ENCODE measurements around the gene EHHADH. TPM values are rescaled to one million over a fixed set of nuclear protein-coding genes. Genes with fewer than 3 reads are reported as not detected.
"Not testable (repeated sequence)": the region's sequence is repeated elsewhere in the genome, so short reads cannot be mapped to it uniquely, and the experiment has no call there.

The EHHADH gene
- total RNA-seq (1 to 10 TPM; 5.4 TPM), polyA plus RNA-seq (1 to 10 TPM; 1.0 to 2.5 (median 1.8) TPM), total RNA-seq (1.8 to 6.2 (median 3.3) reads per million in 6 experiments)

DNA sequence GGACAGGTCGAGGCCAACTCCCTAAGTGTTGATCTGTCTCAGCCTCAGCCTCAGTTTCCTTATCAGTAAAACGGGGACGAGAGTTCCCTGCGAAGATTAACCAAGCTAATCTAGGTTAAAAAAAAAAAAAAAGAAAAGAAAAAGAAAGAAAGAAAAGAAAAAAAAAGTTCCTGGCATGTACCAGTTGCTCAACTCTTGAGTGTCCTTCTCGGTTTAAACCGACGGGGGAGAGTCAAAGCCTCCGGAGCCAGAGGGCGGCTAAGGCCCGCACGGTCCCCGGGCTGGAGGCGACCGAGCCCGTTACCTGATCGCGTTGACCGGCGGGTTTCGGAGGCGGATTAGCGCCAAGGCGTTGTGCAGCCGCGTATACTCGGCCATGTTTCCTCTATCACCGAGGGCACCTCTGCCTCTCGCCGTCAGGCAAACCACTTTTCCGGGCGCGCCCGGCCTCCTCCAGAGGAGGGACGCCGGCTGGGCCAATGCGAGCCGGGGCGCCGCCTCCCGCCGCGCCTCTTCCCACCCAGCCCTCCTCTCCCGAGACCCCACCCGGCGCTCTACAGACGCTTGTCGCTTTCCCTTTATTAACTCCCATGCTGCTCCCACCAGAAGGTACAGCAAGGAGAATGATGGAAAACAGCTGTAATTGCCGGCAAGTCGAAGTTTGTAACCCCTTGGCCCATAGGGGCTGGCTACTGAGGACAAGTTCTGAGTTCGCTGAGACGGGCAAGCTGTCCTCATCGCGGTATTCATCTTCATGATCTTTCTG lies at the start of gene EHHADH:
EHHADH (minus strand) TSS at position 405 of the 766 bp plus-strand sequence; CDS start at position 378, 27 bp downstream.
- H3K27ac Mint-ChIP-seq: peak within 1 kb of the TSS; percentile 51 to 90 (median 82)
- peak within 1 kb of the TSS; percentile 77 to 90 (median 81) for H3K4me3 Mint-ChIP-seq
- DNase-seq (peak; percentile 24 to 72 (median 50)), ATAC-seq (peak; percentile 96 to 98)
- peaks cover 0 to 5% (median 1%) of the 10 kb centered on the region in 4 donors for H3K4me1 Mint-ChIP-seq
- H3K9me3 Mint-ChIP-seq: peaks cover 0 to 27% (median 11%) of the 10 kb centered on the region in 9 donors
- H3K27me3 Mint-ChIP-seq: peaks cover 0 to 8% (median 0%) of the 10 kb centered on the region in 5 donors
- peaks cover 0 to 2% (median 0%) of the 10 kb centered on the region in 3 donors for H3K36me3 Mint-ChIP-seq
- POLR2A ChIA-PET: interaction anchor here (0.6 kb wide), 1 partner anchor 28 kb away, joined by 4 read pairs; no protein-coding TSS in a partner anchor

DNA sequence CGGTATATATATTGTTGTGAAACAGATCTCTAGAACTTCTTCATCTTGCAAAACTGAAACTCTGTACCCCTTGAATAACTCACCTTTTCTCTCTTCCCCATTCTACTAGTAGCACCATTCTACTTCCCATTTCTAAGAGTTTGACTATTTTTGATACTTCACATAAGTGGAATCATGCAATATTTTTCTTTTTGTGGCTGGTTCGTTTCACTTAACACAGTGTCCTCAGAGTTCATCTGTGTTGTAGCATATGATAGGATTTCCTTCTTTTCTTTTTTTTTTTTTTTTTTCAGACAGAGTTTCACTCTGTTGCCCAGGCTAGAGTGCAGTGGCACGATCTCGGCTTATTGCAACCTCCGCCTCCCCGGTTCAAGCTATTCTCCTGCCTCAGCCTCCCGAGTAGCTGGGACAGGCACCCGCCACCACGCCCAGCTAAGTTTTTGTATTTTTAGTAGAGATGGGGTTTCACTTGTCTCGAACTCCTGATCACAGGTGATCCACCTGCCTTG lies 46.1 kb upstream of the EHHADH start:
- peaks cover 0 to 11% (median 6%) of the 10 kb centered on the region in 3 donors for H3K36me3 Mint-ChIP-seq
- H3K4me1 Mint-ChIP-seq, H3K9me3 Mint-ChIP-seq, ATAC-seq, H3K27me3 Mint-ChIP-seq, DNase-seq, POLR2A ChIA-PET, H3K4me3 Mint-ChIP-seq, H3K27ac Mint-ChIP-seq: not testable (repeated sequence)

- H3K4me1 Mint-ChIP-seq: peaks cover 0 to 9% (median 0%) of the 10 kb centered on the region in 4 donors
- DNase-seq (no peak), ATAC-seq (no peak)
- H3K9me3 Mint-ChIP-seq: no peaks in the 10 kb centered on the region
- no peak overlapping the region for H3K4me3 Mint-ChIP-seq
- H3K36me3 Mint-ChIP-seq: peaks cover 0 to 13% (median 5%) of the 10 kb centered on the region in 3 donors
- H3K27ac Mint-ChIP-seq: no peak overlapping the region
- POLR2A ChIA-PET: no interaction called here
- H3K27me3 Mint-ChIP-seq: no peaks in the 10 kb centered on the region
Measured at GRCh38 chr3:185297867-185298266, 44.0 kb upstream of the EHHADH start.

- Mint-ChIP-seq H3K9me3 (no peaks in the 10 kb centered on the region), H3K4me3 (no peak overlapping the region), H3K4me1 (no peaks in the 10 kb centered on the region), H3K27ac (no peak overlapping the region), H3K27me3 (no peaks in the 10 kb centered on the region), H3K36me3 (peaks cover 0 to 36% (median 7%) of the 10 kb centered on the region in 3 donors)
- ATAC-seq (no peak), DNase-seq (no peak)
- POLR2A ChIA-PET: interaction anchor here (0.6 kb wide), 1 partner anchor 15 kb away, joined by 3 read pairs; no protein-coding TSS in a partner anchor
Measured at GRCh38 chr3:185292238-185292637, 38.4 kb upstream of the EHHADH start.

GRCh38 chr3:185290266-185290665 lies 36.4 kb upstream of the EHHADH start:
- no peaks in the 10 kb centered on the region for H3K9me3 Mint-ChIP-seq
- H3K27me3 Mint-ChIP-seq: no peaks in the 10 kb centered on the region
- no peaks in the 10 kb centered on the region for H3K4me1 Mint-ChIP-seq

GRCh38 chr3:185283374-185283935 lies 29.6 kb upstream of the EHHADH start:
- Mint-ChIP-seq H3K4me3 (peak overlapping the region; percentile 90 to 99 (median 97)), H3K27me3 (peaks cover 10 to 26% (median 20%) of the 10 kb centered on the region in 5 donors), H3K9me3 (peaks cover 0 to 7% (median 5%) of the 10 kb centered on the region in 9 donors), H3K36me3 (peaks cover 0 to 16% (median 12%) of the 10 kb centered on the region in 3 donors), H3K27ac (peak overlapping the region; percentile 85 to 98 (median 96)), H3K4me1 (peaks cover 15 to 24% (median 21%) of the 10 kb centered on the region in 4 donors)
- DNase-seq (no peak), ATAC-seq (no peak)
- POLR2A ChIA-PET: interaction anchor here (0.7 kb wide), 1 partner anchor 892 kb away, joined by 4 read pairs; no protein-coding TSS in a partner anchor

More at GRCh38 chr3:185290266-185290665, 36.4 kb upstream of the EHHADH start:
- H3K4me3 Mint-ChIP-seq: no peak overlapping the region
- no peak for DNase-seq
- ATAC-seq: no peak
- POLR2A ChIA-PET: no interaction called here
- no peak overlapping the region for H3K27ac Mint-ChIP-seq
- peaks cover 0 to 40% (median 7%) of the 10 kb centered on the region in 3 donors for H3K36me3 Mint-ChIP-seq

- POLR2A ChIA-PET: no interaction called here
Measured at GRCh38 chr3:185282696-185283373, 29.0 kb upstream of the EHHADH start.

GRCh38 chr3:185280572-185281365 lies 26.9 kb upstream of the EHHADH start:
- Mint-ChIP-seq H3K27me3 (peaks cover 18 to 50% (median 39%) of the 10 kb centered on the region in 5 donors), H3K4me1 (peaks cover 15 to 24% (median 21%) of the 10 kb centered on the region in 4 donors), H3K36me3 (peaks cover 0 to 27% (median 2%) of the 10 kb centered on the region in 3 donors), H3K9me3 (peaks cover 0 to 18% (median 6%) of the 10 kb centered on the region in 9 donors), H3K27ac (peak overlapping the region in 1 of 10 donors; percentile 2), H3K4me3 (peak overlapping the region in 1 of 10 donors; percentile 0)
- ATAC-seq (no peak), DNase-seq (peak in 1 of 10 donors; percentile 11)
- POLR2A ChIA-PET: interaction anchor here (0.6 kb wide), 1 partner anchor 27 kb away, joined by 4 read pairs; no protein-coding TSS in a partner anchor

More at GRCh38 chr3:185282696-185283373, 29.0 kb upstream of the EHHADH start:
- peaks cover 10 to 32% (median 24%) of the 10 kb centered on the region in 5 donors for H3K27me3 Mint-ChIP-seq
- peaks cover 0 to 7% (median 5%) of the 10 kb centered on the region in 9 donors for H3K9me3 Mint-ChIP-seq
- H3K4me1 Mint-ChIP-seq: peaks cover 15 to 24% (median 21%) of the 10 kb centered on the region in 4 donors
- H3K4me3 Mint-ChIP-seq: peak overlapping the region; percentile 90 to 99 (median 97)
- ATAC-seq (peak; percentile 93 to 96), DNase-seq (peak; percentile 85 to 97 (median 92))
- H3K36me3 Mint-ChIP-seq: peaks cover 0 to 18% (median 9%) of the 10 kb centered on the region in 3 donors
- peak overlapping the region; percentile 85 to 98 (median 96) for H3K27ac Mint-ChIP-seq

GRCh38 chr3:185279587-185280138 lies 25.8 kb upstream of the EHHADH start:
- H3K36me3 Mint-ChIP-seq: peaks cover 0 to 31% (median 2%) of the 10 kb centered on the region in 3 donors
- no peak overlapping the region for H3K4me3 Mint-ChIP-seq
- H3K27ac Mint-ChIP-seq: no peak overlapping the region
- ATAC-seq (no peak), DNase-seq (no peak)
- H3K9me3 Mint-ChIP-seq: peaks cover 0 to 23% (median 6%) of the 10 kb centered on the region in 9 donors
- peaks cover 15 to 24% (median 20%) of the 10 kb centered on the region in 4 donors for H3K4me1 Mint-ChIP-seq
- POLR2A ChIA-PET: no interaction called here
- H3K27me3 Mint-ChIP-seq: peaks cover 21 to 60% (median 44%) of the 10 kb centered on the region in 5 donors

GRCh38 chr3:185276415-185276814 lies 22.6 kb upstream of the EHHADH start:
- DNase-seq (no peak), ATAC-seq (no peak)
- peaks cover 29 to 78% (median 59%) of the 10 kb centered on the region in 5 donors for H3K27me3 Mint-ChIP-seq
- H3K9me3 Mint-ChIP-seq: peaks cover 0 to 34% (median 10%) of the 10 kb centered on the region in 9 donors
- H3K4me1 Mint-ChIP-seq: peaks cover 0 to 5% (median 5%) of the 10 kb centered on the region in 4 donors
- no peak overlapping the region for H3K4me3 Mint-ChIP-seq
- peaks cover 0 to 23% (median 2%) of the 10 kb centered on the region in 3 donors for H3K36me3 Mint-ChIP-seq
- peak overlapping the region in 1 of 10 donors; percentile 53 for H3K27ac Mint-ChIP-seq
- POLR2A ChIA-PET: no interaction called here

DNA sequence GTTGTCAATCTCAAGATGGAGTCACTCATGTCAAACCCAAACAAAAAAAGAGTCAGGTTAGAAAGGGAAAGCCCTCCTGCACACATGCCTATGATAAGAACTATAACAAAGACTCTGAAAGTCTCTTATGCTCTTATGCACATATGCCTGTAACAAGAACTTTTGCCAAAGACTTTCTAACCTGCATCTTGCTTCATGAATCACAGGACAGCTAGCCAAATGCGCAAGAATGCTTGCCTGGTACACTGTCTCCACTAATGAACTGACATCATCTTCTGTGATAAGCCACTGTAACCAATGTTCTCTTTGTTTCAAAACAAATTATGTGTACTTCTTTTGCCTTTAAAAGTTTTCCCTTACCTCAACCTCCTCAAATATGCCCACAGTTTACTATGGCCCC lies 18.2 kb upstream of the EHHADH start:
- no peak for DNase-seq
- H3K9me3 Mint-ChIP-seq: peaks cover 0 to 24% (median 9%) of the 10 kb centered on the region in 9 donors
- no peak for ATAC-seq
- H3K27me3 Mint-ChIP-seq: peaks cover 30 to 79% (median 52%) of the 10 kb centered on the region in 5 donors
- H3K4me1 Mint-ChIP-seq: no peaks in the 10 kb centered on the region
- H3K36me3 Mint-ChIP-seq: peaks cover 0 to 10% (median 0%) of the 10 kb centered on the region in 3 donors
- H3K4me3 Mint-ChIP-seq: no peak overlapping the region
- POLR2A ChIA-PET: no interaction called here
- no peak overlapping the region for H3K27ac Mint-ChIP-seq

Measured in naive thymus-derived CD8-positive, alpha-beta T cell (primary cell).